Measurements from ENCODE around the gene RHBDL1.

Gene RHBDL1

GRCh38 chr16:693364-693763 is 17.9 kb downstream of the RHBDL1 start:
- Histone ChIP-seq H3K27me3 (ENCODE audit: insufficient read depth, low read length) (peaks cover 71% of the 10 kb centered on the region), H3K9ac (ENCODE audit: low read depth, low read length) (no peak overlapping the region; the same call in 1 of the 2 replicates), H3K4me1 (ENCODE audit: insufficient read depth, low read length) (no peaks in the 10 kb centered on the region), H3K4me3 (ENCODE audit: low read length) (peak overlapping the region; percentile 56), H3K9me3 (ENCODE audit: insufficient read depth, low read depth, low read length) (no peaks in the 10 kb centered on the region), H3K27ac (ENCODE audit: low read depth, low read length) (no peak overlapping the region), H3K36me3 (ENCODE audit: insufficient read depth, low read length) (no peaks in the 10 kb centered on the region)
- 34% methylated on average over 22 of the region's 22 CpGs for WGBS

GRCh38 chr16:693766-694165 is 18.3 kb downstream of the RHBDL1 start:
- no peaks in the 10 kb centered on the region for H3K9me3 ChIP-seq (ENCODE audit: insufficient read depth, low read depth, low read length)
- H3K27ac ChIP-seq (ENCODE audit: low read depth, low read length) = no peak overlapping the region
- no peaks in the 10 kb centered on the region for H3K36me3 ChIP-seq (ENCODE audit: insufficient read depth, low read length)
- peak overlapping the region; percentile 56 for H3K4me3 ChIP-seq (ENCODE audit: low read length)
- WGBS = 4% methylated on average over 37 of the region's 37 CpGs
- H3K9ac ChIP-seq (ENCODE audit: low read depth, low read length) = no peak overlapping the region; the same call in 1 of the 2 replicates
- peaks cover 75% of the 10 kb centered on the region for H3K27me3 ChIP-seq (ENCODE audit: insufficient read depth, low read length)
- H3K4me1 ChIP-seq (ENCODE audit: insufficient read depth, low read length) = no peaks in the 10 kb centered on the region

- WGBS = 3% methylated on average over 64 of the region's 64 CpGs
- no peaks in the 10 kb centered on the region for H3K4me1 ChIP-seq (ENCODE audit: insufficient read depth, low read length)
- H3K27me3 ChIP-seq (ENCODE audit: insufficient read depth, low read length) = peaks cover 81% of the 10 kb centered on the region
- H3K4me3 ChIP-seq (ENCODE audit: low read length) = peak overlapping the region; percentile 56
- no peaks in the 10 kb centered on the region for H3K36me3 ChIP-seq (ENCODE audit: insufficient read depth, low read length)
- no peak overlapping the region for H3K27ac ChIP-seq (ENCODE audit: low read depth, low read length)
- no peaks in the 10 kb centered on the region for H3K9me3 ChIP-seq (ENCODE audit: insufficient read depth, low read depth, low read length)
- no peak overlapping the region for H3K9ac ChIP-seq (ENCODE audit: low read depth, low read length)
Measured at GRCh38 chr16:694187-694862, 18.9 kb downstream of the RHBDL1 start.

DNA sequence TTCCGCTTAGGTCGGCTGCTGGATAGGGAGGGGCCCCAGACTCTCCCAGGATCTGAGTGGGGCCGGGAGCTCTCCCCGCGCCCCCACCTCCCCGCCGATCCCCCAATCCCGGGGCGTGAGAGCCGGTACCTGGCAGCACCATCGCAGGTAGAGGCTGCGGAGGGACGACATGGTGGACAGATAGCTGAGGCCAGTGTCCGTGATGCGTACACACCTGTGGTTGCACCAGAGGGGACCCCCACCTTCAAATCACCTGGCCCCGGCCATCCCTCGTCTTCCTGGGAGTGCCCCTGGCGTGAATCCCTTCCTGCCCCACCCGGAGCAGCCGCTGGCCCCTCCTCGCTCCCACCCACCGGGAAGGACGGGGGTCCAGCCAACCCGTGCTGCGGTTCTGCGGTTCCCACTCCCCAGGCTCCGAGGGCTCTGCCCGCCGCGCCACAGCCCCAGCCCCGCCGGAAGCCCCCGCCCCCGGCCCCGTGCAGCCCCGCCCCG is 19.4 kb downstream of the RHBDL1 start:
- Histone ChIP-seq H3K27ac (ENCODE audit: low read depth, low read length) (no peak overlapping the region), H3K4me3 (ENCODE audit: low read length) (peak overlapping the region; percentile 56), H3K4me1 (ENCODE audit: insufficient read depth, low read length) (no peaks in the 10 kb centered on the region), H3K27me3 (ENCODE audit: insufficient read depth, low read length) (peaks cover 87% of the 10 kb centered on the region), H3K9ac (ENCODE audit: low read depth, low read length) (no peak overlapping the region), H3K36me3 (ENCODE audit: insufficient read depth, low read length) (no peaks in the 10 kb centered on the region), H3K9me3 (ENCODE audit: insufficient read depth, low read depth, low read length) (no peaks in the 10 kb centered on the region)
- WGBS = 4% methylated on average over 37 of the region's 37 CpGs

DNA sequence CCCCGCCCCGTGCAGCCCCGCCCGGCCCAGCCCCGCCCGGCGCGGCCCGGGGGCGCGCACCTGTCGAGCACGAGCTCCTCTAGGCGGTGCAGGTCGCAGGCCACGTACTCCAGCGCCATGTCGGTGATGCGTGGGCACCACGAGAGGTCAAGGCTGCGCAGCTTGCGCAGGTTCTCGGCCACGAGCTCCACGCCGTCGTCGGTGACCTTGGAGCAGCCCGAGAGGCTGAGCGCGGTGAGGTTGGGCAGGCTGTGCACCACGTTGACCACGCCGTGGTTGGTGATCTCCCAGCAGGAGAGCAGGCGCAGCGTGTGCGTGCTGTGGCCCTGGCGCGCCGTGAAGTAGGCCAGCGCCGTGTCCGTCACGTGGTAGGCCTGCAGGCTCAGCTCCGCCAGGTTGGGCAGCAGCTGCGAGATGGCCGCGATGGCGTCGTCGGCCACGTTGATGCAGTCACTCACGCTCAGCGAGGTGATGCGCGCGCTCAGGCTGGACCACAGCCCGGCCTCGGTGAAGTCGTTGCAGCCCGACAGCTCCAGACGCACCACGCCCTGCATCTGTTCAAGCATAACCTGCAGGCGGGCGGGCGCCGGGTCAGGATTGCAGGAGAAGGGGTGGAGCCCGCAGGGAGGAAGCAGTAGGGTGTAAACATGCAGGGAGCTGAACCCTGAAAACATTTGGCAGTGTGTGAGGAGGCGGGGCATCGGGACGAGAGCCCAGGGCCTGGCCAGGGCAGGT is 20.1 kb downstream of the RHBDL1 start:
- H3K27me3 ChIP-seq (ENCODE audit: insufficient read depth, low read length) = peaks cover 93% of the 10 kb centered on the region
- H3K9ac ChIP-seq (ENCODE audit: low read depth, low read length) = peak overlapping the region; percentile 51; the same call in 1 of the 2 replicates
- H3K27ac ChIP-seq (ENCODE audit: low read depth, low read length) = no peak overlapping the region
- no peaks in the 10 kb centered on the region for H3K4me1 ChIP-seq (ENCODE audit: insufficient read depth, low read length)
- 6% methylated on average over 71 of the region's 71 CpGs for WGBS
- H3K9me3 ChIP-seq (ENCODE audit: insufficient read depth, low read depth, low read length) = no peaks in the 10 kb centered on the region
- peak overlapping the region; percentile 58 for H3K4me3 ChIP-seq (ENCODE audit: low read length)
- no peaks in the 10 kb centered on the region for H3K36me3 ChIP-seq (ENCODE audit: insufficient read depth, low read length)

DNA sequence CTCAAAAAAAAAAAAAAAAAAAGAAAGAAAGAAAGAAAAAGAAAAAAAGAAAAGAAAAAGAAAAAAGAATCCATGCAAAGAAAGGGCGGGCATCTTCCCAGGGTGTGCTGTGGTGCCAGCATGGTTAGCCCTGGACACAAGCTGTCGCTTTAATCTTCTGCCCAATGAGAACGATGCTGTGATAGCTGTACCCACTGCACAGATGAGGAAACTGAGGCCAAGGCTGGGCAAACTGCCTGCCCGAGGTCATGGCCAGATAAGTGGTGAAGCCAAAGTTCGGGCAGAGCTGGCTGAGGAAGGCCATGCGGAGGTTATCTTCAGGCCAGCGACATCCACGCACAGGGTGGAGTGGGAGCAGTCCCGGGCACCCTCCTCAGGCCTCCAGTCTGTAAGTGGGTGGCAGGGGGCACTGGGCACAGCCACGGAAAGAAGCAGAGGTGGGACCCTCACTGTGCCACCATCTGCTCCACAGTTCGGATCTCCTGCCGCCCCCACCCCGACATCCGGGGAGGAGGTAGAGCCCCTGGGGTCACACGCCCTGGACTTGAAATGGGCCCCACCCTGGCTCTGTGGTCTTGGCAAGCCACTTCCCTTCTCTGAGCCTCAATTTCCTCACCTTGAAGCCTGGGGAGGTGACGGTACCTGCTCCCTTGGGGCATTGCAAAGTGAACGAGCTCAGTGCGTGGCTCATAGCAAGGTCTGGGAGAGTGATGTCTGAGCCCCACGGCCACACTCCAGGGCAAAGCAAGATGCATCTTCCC is 23.6 kb downstream of the RHBDL1 start:
- H3K27ac ChIP-seq (ENCODE audit: low read depth, low read length) = no peak overlapping the region
- H3K27me3 ChIP-seq (ENCODE audit: insufficient read depth, low read length) = peaks cover 97% of the 10 kb centered on the region
- 75% methylated on average over 19 of the region's 19 CpGs for WGBS
- H3K4me3 ChIP-seq (ENCODE audit: low read length) = no peak overlapping the region
- H3K4me1 ChIP-seq (ENCODE audit: insufficient read depth, low read length) = no peaks in the 10 kb centered on the region
- H3K9me3 ChIP-seq (ENCODE audit: insufficient read depth, low read depth, low read length) = no peaks in the 10 kb centered on the region
- no peaks in the 10 kb centered on the region for H3K36me3 ChIP-seq (ENCODE audit: insufficient read depth, low read length)
- no peak overlapping the region for H3K9ac ChIP-seq (ENCODE audit: low read depth, low read length)

DNA sequence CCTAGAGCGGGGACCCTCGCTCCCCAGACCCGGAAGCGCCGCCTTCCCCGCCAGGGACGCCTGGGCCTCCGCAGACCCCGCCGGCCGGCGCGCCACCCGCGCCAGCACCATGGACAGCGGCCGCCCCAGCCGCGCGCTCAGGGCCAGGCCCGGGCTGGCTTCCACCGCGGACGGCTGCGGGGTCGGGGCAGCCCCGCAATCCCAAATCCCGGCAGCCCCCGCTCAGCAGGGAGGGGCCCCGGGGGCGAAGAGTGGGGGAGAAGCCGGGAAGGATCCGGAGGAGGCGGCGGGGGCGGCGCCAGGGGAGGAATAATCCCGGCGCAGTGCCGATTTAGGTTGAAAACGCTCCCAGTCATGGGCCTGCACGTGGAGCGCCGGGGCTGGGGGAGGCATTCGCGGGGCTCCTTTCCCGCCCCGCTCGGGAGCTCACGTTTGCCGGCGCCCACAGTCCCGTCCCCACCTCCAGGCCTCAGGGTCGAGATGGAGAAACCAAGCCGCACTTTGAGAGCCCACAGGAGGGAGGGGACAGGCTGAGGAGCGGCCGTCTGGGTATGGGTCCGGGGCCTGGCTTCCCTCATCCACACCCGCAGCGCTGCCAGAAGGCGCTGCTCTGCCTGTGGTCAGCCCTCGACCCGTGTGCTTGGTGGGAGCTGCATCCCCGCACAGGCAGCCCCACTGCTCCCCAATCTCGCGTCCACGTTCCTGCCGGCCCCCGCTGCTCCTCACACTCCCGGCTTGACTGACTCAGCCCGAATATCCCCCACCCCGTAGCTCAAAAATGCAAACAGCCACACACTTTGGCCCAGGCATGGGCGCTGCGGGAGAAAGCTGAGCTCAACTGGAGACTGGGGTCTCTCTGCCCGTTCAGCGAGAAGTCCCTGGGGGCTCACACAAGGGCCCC is 25.5 kb downstream of the RHBDL1 start:
- WGBS = 6% methylated on average over 76 of the region's 76 CpGs
- H3K36me3 ChIP-seq (ENCODE audit: insufficient read depth, low read length) = no peaks in the 10 kb centered on the region
- H3K27ac ChIP-seq (ENCODE audit: low read depth, low read length) = no peak overlapping the region
- peaks cover 96% of the 10 kb centered on the region for H3K27me3 ChIP-seq (ENCODE audit: insufficient read depth, low read length)
- no peaks in the 10 kb centered on the region for H3K4me1 ChIP-seq (ENCODE audit: insufficient read depth, low read length)
- H3K9me3 ChIP-seq (ENCODE audit: insufficient read depth, low read depth, low read length) = no peaks in the 10 kb centered on the region
- H3K9ac ChIP-seq (ENCODE audit: low read depth, low read length) = no peak overlapping the region
- peak overlapping the region; percentile 3; the same call in 1 of the 2 replicates for H3K4me3 ChIP-seq (ENCODE audit: low read length)

- Histone ChIP-seq H3K27me3 (ENCODE audit: insufficient read depth, low read length) (peaks cover 97% of the 10 kb centered on the region), H3K27ac (ENCODE audit: low read depth, low read length) (no peak overlapping the region), H3K36me3 (ENCODE audit: insufficient read depth, low read length) (no peaks in the 10 kb centered on the region), H3K4me3 (ENCODE audit: low read length) (no peak overlapping the region), H3K9ac (ENCODE audit: low read depth, low read length) (no peak overlapping the region), H3K4me1 (ENCODE audit: insufficient read depth, low read length) (no peaks in the 10 kb centered on the region), H3K9me3 (ENCODE audit: insufficient read depth, low read depth, low read length) (no peaks in the 10 kb centered on the region)
- WGBS = 83% methylated on average over 19 of the region's 19 CpGs
Measured at GRCh38 chr16:702341-702740, 26.9 kb downstream of the RHBDL1 start.

- Histone ChIP-seq H3K27ac (ENCODE audit: low read depth, low read length) (no peak overlapping the region), H3K4me3 (ENCODE audit: low read length) (no peak overlapping the region), H3K36me3 (ENCODE audit: insufficient read depth, low read length) (no peaks in the 10 kb centered on the region), H3K9ac (ENCODE audit: low read depth, low read length) (no peak overlapping the region), H3K27me3 (ENCODE audit: insufficient read depth, low read length) (peaks cover 98% of the 10 kb centered on the region), H3K4me1 (ENCODE audit: insufficient read depth, low read length) (no peaks in the 10 kb centered on the region), H3K9me3 (ENCODE audit: insufficient read depth, low read depth, low read length) (no peaks in the 10 kb centered on the region)
- WGBS = 79% methylated on average over 12 of the region's 12 CpGs
Measured at GRCh38 chr16:703406-703805, 27.9 kb downstream of the RHBDL1 start.

DNA sequence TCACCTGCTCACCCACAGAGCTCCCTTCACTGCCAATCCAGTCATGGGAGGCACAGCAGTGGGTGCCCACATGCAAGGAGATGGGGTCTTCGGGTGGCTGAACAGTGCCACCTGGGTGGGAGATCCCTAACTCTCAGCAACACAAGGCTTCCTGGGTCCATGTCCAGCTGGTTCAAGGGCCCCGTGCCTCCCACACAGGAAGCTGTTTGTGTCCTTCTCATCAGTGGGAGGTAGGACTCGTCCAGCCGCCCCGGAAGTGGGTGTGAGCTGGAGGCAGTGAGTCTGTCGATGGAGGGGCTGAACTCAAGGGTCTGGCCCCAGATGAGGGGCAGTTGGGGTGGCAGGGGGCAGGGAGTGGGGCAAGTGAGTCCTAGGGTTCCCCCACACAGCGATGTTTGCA is 28.6 kb downstream of the RHBDL1 start:
- Histone ChIP-seq H3K4me1 (ENCODE audit: insufficient read depth, low read length) (no peaks in the 10 kb centered on the region), H3K36me3 (ENCODE audit: insufficient read depth, low read length) (no peaks in the 10 kb centered on the region), H3K27me3 (ENCODE audit: insufficient read depth, low read length) (peaks cover 98% of the 10 kb centered on the region), H3K9me3 (ENCODE audit: insufficient read depth, low read depth, low read length) (no peaks in the 10 kb centered on the region), H3K9ac (ENCODE audit: low read depth, low read length) (no peak overlapping the region), H3K27ac (ENCODE audit: low read depth, low read length) (no peak overlapping the region), H3K4me3 (ENCODE audit: low read length) (no peak overlapping the region)
- 85% methylated on average over 7 of the region's 7 CpGs for WGBS

Measured in HUES64 (cell line).